Endothelial cell of umbilical vein (primary cell): Measurements from ENCODE around the gene MCCC1. TPM values are rescaled to one million over a fixed set of nuclear protein-coding genes. Genes with fewer than 3 reads are reported as not detected.

Source experiments
- BruUV-seq: library from RNA; stranded (reverse); fragments of 400-500 nt; replicated peaks from 2 replicates; lab custom pipeline; 2021; lab: Mats Ljungman, UMichigan
- CTCF ChIA-PET: fragments of 300-600, 350-600 bp; sonication (Branson Sonifier 250); formaldehyde crosslinking; loops from one replicate; lab custom pipeline; 2021; ENCODE audit warnings: antibody characterized with exemption, inconsistent platforms; lab: Charles Lee
- POLR2A ChIA-PET: fragments of 300-600, 350-600 bp; sonication (Branson Sonifier 250); formaldehyde crosslinking; loops from one replicate; lab custom pipeline; 2021; ENCODE audit warnings: antibody characterized with exemption, inconsistent platforms; lab: Charles Lee
- DNase-seq: peaks from one replicate; pipeline ENCODE4 v3.0.0-alpha.2; 2011; ENCODE audit warnings: low read depth, low spot score
- FAIRE-seq: peaks from 2 replicates; lab custom pipeline; 2011; peaks lifted over from hg19 to GRCh38; lab: Jason Lieb, UNC
- H2AFZ ChIP-seq: 2 replicates; pipeline ENCODE4 v1.6.0; 2012; ENCODE audit warnings: low read depth, low read length, control low read depth, inconsistent platforms
- H3K27ac ChIP-seq: 2 replicates; pipeline ENCODE4 v1.5.1; 2011; ENCODE audit warnings: low read depth, mild to moderate bottlenecking, control low read depth, low read length, moderate library complexity; ENCODE audit not compliant: insufficient read depth
- H3K27me3 ChIP-seq, 2 experiments: 2 replicates each; pipeline versions ENCODE4 v1.6.0 to v1.6.1; 2011; ENCODE audit warnings: low read length in 2 of 2, mixed read lengths in 1 of 2; ENCODE audit not compliant: control insufficient read depth in 2 of 2, insufficient read depth in 2 of 2
- H3K36me3 ChIP-seq, 2 experiments: 2 replicates in 1 of 2; 3 replicates in 1 of 2; pipeline ENCODE4 v1.5.1; 2011; ENCODE audit warnings: low read length in 2 of 2, mild to moderate bottlenecking in 1 of 2, moderate library complexity in 1 of 2; ENCODE audit not compliant: control insufficient read depth in 2 of 2, insufficient read depth in 2 of 2; ENCODE audit errors: extremely low read depth in 1 of 2
- H3K4me1 ChIP-seq: 3 replicates; pipeline ENCODE4 v1.5.1; 2011; ENCODE audit warnings: mild to moderate bottlenecking, low read length; ENCODE audit not compliant: control insufficient read depth, insufficient read depth; ENCODE audit errors: extremely low read depth
- H3K4me2 ChIP-seq: 2 replicates; pipeline ENCODE4 v1.6.1; 2011; ENCODE audit warnings: low read length, control low read depth, mixed read lengths; ENCODE audit not compliant: insufficient read depth
- H3K4me3 ChIP-seq, 3 experiments: fragments of 200-600 bp in 1 of 3; sonication (generic), shearing (Covaris generic) in 1 of 3; replicated peaks in 1 of 3; 2 replicates each; pipeline ENCODE4 v1.5.1; 2011 to 2016; ENCODE audit warnings: control low read depth in 3 of 3, low read length in 3 of 3, mild to moderate bottlenecking in 2 of 3, inconsistent platforms in 1 of 3, low read depth in 1 of 3, moderate library complexity in 1 of 3; ENCODE audit not compliant: insufficient read depth in 1 of 3
- H3K79me2 ChIP-seq: 2 replicates; pipeline ENCODE4 v1.6.0; 2012; ENCODE audit warnings: low read length, inconsistent platforms; ENCODE audit not compliant: control insufficient read depth, insufficient read depth
- H3K9ac ChIP-seq: replicated peaks from 2 replicates; pipeline ENCODE3; 2011; ENCODE audit warnings: low read length, control low read depth; ENCODE audit not compliant: insufficient read depth; ENCODE audit errors: extremely low read depth
- H3K9me1 ChIP-seq: replicated peaks from 3 replicates; pipeline ENCODE4 v1.6.0; 2011; ENCODE audit warnings: mild to moderate bottlenecking, low read length; ENCODE audit not compliant: control insufficient read depth, insufficient read depth; ENCODE audit errors: extremely low read depth
- H3K9me3 ChIP-seq: replicated peaks from 2 replicates; pipeline ENCODE4 v1.5.1; 2012; ENCODE audit warnings: low read length, inconsistent platforms; ENCODE audit not compliant: control insufficient read depth, insufficient read depth
- H4K20me1 ChIP-seq: replicated peaks from 2 replicates; pipeline ENCODE3; 2011; ENCODE audit warnings: mild to moderate bottlenecking, low read length; ENCODE audit not compliant: control insufficient read depth, insufficient read depth; ENCODE audit errors: extremely low read depth
- CTCF ChIP-seq, 2 donors: IDR thresholded peaks; 1 replicate in 1 of 2; 2 replicates in 1 of 2; pipeline ENCODE4 v1.5.1; 2011; ENCODE audit warnings: low read length in 2 of 2, mild to moderate bottlenecking in 2 of 2, moderate library complexity in 2 of 2, control low read depth in 1 of 2, inconsistent platforms in 1 of 2, low read depth in 1 of 2; ENCODE audit not compliant: insufficient read depth in 1 of 2; ENCODE audit errors: extremely low read depth in 1 of 2
- EZH2 ChIP-seq: IDR thresholded peaks from 2 replicates; pipeline ENCODE4 v1.6.1; 2012; ENCODE audit warnings: borderline replicate concordance, low read depth, mild to moderate bottlenecking, moderate library complexity, low read length, inconsistent platforms; ENCODE audit not compliant: severe bottlenecking
- GATA2 ChIP-seq: IDR thresholded peaks from 2 replicates; pipeline ENCODE4 v1.7.0; 2011; ENCODE audit warnings: low read depth, mild to moderate bottlenecking, moderate library complexity, mixed read lengths, low read length; ENCODE audit not compliant: insufficient read length, insufficient read depth
- MYC ChIP-seq: IDR thresholded peaks from one replicate; pipeline ENCODE4 v1.6.1; 2011; ENCODE audit warnings: mild to moderate bottlenecking, low read depth, low read length
- POLR2A ChIP-seq: IDR thresholded peaks from 2 replicates; pipeline ENCODE4 v1.6.1; 2012; ENCODE audit warnings: low read depth, mild to moderate bottlenecking, control low read depth, low read length
- POLR2AphosphoS5 ChIP-seq: IDR thresholded peaks from 2 replicates; pipeline ENCODE4 v1.6.1; 2012; ENCODE audit warnings: low read depth, mild to moderate bottlenecking, control low read depth, low read length, moderate library complexity; ENCODE audit not compliant: insufficient read depth
- dilution Hi-C: fragments of 300-500 bp; cut with MboI; formaldehyde crosslinking; loops from one replicate; pipeline ENCODE4 v1.15.0; 2019; ENCODE audit warnings: low sequenced_read_pairs; ENCODE audit not compliant: extremely low pct_ligation_motif_present
- intact Hi-C: fragments of 100-400 bp; cut with micrococcal nuclease; formaldehyde crosslinking; loops from one replicate; pipeline ENCODE4 v1.10.0; 2022
- polyA plus RNA-seq, 4 experiments: library from polyadenylated mRNA; depleted of rRNA in 3 of 4; stranded (reverse) in 3 of 4; unstranded in 1 of 4; fragments of >200 nt; gene quantifications; 2 replicates each; pipeline versions ENCODE4 v1.2.1 to v1.2.3, GENCODE V29; 2011 to 2012; ENCODE audit warnings: missing spikeins in 1 of 4
- total RNA-seq: library from RNA; stranded (reverse); gene quantifications from 2 replicates; pipeline ENCODE4 v1.2.3, GENCODE V29; 2021

MCCC1 gene
- total and polyA plus RNA-seq, 2 donors (not counting 3 experiments of a cell fraction or from before 2014, with no cell fraction given), result 9.2 to 19.7 TPM

GRCh38 chr3:183120538-183121215 is 21.4 kb upstream of the MCCC1 start:
- FAIRE-seq (no peak), DNase-seq (no peak)
- POLR2A ChIA-PET, result no interaction called here

More at GRCh38 chr3:183120538-183121215, 21.4 kb upstream of the MCCC1 start:
- Histone ChIP-seq H3K9me1 (no peaks in the 10 kb centered on the region), H4K20me1 (no peaks in the 10 kb centered on the region), H3K9me3 (no peaks in the 10 kb centered on the region), H3K27ac (no peak overlapping the region), H3K27me3 (peaks cover 10 to 21% of the 10 kb centered on the region in 2 experiments), H3K4me2 (no peak overlapping the region), H3K9ac (no peak overlapping the region), H3K36me3 (no peaks in the 10 kb centered on the region), H3K4me3 (no peak overlapping the region), H3K79me2 (no peaks in the 10 kb centered on the region), H3K4me1 (peaks cover 27% of the 10 kb centered on the region), H2AFZ (no peak overlapping the region)
- CTCF ChIA-PET, result interaction anchor here (4.3 to 5.4 kb wide), 3 partner anchors 58 to 264 kb away, joined by 85 to 105 read pairs (median 96); no protein-coding TSS in a partner anchor
- no peak for TF ChIP-seq POLR2AphosphoS5
- TF ChIP-seq MYC, result no peak
- no peak for TF ChIP-seq GATA2
- no peak for TF ChIP-seq POLR2A
- no peak for TF ChIP-seq EZH2
- no peak for TF ChIP-seq CTCF (IDR thresholded peaks at IDR 0.05; ENCODE audit: extremely low read depth in 1 of 2, insufficient read depth in 1 of 2, low read depth in 1 of 2, low read length in 2 of 2)
- BruUV-seq, result no TSS peak
- intact Hi-C loops (loop anchor here (5.0 kb wide), 3 partner anchors 42 to 762 kb away; partner anchors contain the start of genes KLHL24, LAMP3 and PARL), dilution Hi-C loops (no loop called here)
